AG08396 (cell line): ENCODE measurements around the gene TRIM17.
"Not testable (repeated sequence)": the region's sequence is repeated elsewhere in the genome, so short reads cannot be mapped to it uniquely, and the experiment has no call there.

Experiments
- DNase-seq: peaks from one replicate; pipeline ENCODE4 v3.0.0; 2012; ENCODE audit warnings: low spot score, mixed read lengths

TRIM17 gene

GRCh38 chr1:228448372-228448771 lies 31.7 kb upstream of the TRIM17 start:
- no peak for DNase-seq

DNA sequence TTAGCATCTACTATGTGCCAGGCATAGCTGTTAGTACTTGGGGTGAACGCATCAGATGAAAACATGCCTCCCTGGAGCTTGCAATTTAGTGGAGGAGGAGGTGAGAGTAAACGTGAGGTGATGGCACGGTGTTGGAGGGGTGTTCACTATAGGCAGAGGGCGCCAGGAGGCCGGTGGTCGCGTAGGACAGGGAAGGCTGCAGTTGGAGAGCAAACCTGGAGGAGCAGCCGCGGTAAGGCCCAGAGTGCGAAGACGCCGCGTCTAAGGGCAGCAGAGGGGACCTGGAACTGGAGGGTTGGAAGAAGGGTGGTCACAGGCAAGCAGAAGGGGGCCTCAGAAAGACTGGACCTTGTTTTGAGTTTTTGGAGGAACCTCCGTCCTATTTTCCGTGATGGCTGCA lies 30.2 kb upstream of the TRIM17 start:
- DNase-seq = no peak

DNA sequence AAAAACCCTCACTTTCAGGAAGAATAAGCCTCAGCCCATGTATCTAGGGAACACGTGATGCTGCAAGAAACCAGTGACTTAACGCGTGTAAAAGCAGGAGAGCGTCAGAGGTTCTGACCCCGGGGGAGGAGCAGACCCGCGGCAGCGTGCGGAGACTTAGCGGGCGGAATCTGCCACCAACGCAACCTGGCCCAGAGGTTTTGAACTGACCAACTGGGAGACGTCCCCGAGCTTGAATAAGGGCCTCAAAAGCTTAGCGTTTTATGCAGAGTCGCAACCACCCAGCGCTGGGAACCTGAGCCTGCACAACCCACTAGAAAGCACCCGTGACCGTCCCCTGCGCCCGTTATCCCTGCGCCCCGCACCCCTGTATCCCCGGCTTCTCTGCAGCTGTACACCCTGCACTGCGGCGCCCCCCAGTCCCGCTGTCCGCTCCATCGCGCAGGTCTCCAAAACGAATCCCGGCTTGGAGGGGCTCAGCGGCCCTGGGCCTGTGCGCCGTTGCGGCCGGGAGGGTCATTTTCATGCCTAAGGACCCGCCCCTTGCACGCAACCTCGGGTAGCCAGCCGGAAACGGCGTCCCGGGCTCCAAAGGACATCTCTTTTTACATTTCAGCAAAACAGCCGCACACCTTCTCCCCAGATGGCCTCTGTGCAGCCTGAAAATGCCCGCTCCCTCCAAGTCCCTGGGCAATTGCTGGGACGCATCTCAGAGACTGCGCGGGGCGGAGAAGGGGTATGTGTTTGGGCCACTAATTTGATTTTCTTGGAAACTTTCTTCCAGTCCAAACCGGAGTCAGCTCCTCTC lies 29.4 kb upstream of the TRIM17 start:
- peak; percentile 70 for DNase-seq

- DNase-seq = no peak
Observed at GRCh38 chr1:228445490-228445842, 28.8 kb upstream of the TRIM17 start.

GRCh38 chr1:228443395-228443794 lies 26.7 kb upstream of the TRIM17 start:
- no peak for DNase-seq

GRCh38 chr1:228440761-228441500 lies 24.3 kb upstream of the TRIM17 start:
- no peak for DNase-seq

DNA sequence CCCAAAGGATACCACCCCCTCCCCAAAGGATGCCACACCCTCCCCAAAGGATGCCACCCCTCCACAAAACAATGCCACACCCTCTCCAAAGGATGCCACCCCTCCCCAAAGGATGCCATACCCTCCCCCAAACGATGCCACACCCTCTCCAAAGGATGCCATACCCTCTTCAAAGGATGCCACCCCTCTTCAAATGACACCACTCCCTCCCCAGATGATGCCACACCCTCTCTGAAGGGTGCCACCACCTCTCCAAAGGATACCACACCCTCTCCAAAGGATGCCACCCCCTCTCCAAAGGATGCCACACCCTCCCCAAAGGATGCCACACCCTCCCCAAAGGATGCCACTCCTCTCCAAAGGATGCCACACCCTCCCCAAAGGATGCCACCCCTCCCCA lies 21.6 kb upstream of the TRIM17 start:
- no peak for DNase-seq

DNA sequence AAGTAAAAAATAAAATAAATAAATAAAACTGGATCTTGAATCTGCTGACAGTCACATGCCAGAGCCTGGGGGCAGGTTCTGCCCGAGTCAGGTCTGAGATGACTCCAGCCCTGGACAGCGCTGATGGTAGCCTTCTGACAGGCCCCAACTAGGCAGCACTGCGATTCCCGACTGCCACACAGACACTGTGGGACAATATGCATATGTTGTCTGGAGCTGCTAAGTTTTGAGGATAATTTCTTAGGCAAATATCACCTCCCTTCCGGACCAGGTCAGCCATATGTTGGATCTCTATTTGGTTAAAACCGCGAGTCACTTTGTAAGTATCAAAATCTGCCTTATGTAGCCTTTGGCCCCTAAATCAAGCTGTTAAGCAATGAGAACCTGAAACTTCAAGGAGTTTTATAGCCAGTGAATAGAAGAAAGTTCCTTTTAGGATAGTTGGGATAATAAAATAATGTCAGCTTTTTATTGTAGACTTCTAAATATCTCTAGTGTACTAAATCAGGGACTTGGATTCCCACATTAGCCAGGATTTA lies 20.8 kb upstream of the TRIM17 start:
- DNase-seq = no peak

- DNase-seq = peak; percentile 43
Observed at GRCh38 chr1:228434689-228435088, 18.0 kb upstream of the TRIM17 start.

DNA sequence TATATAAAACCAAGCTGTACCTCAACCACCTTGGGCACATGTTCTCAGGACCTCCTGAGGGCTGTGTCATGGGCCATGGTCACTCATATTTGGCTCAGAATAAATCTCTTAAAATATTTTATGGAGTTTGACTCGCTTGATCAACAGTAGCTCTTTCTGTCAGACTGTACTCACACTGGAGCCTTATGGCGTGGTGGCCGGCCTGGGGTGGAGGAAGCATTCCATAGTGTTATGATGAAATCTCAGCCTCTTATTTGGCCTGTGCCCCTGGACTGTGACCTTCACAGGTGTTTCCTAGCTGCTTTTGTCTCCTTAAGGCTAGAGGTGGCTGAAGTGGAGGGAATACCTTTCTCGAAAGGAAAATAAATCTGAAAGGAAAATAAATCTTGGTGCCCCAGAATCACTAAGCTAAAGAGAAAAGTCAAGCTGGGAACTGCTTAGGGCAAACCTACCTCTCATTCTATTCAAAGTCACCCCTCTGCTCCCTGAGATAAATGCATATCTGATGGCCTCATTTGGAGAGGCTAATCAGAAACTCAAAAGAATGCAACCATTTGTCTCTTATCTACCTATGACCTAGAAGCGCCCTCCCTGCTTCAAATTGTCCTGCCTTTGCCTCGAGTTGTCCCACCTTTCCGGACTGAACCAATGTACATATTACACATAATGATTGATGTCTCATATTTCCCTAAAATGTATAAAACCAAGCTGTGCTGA lies 16.8 kb upstream of the TRIM17 start:
- DNase-seq = not testable (repeated sequence)

GRCh38 chr1:228430243-228430642 lies 13.6 kb upstream of the TRIM17 start:
- DNase-seq = no peak

DNA sequence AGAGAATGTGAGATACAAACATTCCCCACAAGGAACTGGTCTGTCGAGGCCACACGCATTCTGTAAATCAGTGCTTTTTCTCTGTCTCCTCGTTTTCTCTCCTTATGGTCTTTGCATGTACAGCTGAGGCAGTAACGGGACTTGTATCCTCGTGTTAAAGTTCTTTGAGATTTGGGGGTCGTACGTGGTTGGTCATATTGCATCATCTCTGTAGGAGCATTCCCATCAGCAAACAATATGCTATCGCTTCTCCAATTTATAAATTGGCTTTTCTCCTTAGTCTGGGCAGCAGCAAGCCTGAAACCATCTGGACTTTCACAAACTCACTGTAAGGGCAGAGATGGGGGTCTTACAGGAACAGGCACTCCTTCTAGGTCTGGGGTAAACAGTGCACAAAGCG lies 13.0 kb upstream of the TRIM17 start:
- DNase-seq = no peak

DNA sequence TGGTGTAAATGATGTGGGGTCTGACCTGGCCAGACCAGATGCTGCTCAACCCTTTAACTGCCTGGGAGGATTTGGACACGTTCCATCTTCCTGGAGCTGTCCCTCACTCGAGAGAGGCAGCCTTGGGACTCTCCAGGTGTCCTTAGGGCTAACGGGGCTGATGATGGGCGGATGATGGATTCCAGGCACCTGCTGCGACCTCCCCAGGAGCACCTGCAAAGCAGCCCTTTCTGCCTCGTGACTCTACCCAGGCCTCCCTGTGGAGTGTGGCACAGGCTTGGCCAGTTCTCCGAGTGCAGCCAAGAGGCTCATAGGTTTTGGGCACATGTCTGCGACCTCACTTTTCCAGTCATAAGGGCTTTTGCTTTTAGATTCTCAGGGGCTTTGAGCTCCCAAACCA lies 12.3 kb upstream of the TRIM17 start:
- no peak for DNase-seq

- DNase-seq = no peak
Observed at GRCh38 chr1:228428412-228428811, 11.8 kb upstream of the TRIM17 start.

DNA sequence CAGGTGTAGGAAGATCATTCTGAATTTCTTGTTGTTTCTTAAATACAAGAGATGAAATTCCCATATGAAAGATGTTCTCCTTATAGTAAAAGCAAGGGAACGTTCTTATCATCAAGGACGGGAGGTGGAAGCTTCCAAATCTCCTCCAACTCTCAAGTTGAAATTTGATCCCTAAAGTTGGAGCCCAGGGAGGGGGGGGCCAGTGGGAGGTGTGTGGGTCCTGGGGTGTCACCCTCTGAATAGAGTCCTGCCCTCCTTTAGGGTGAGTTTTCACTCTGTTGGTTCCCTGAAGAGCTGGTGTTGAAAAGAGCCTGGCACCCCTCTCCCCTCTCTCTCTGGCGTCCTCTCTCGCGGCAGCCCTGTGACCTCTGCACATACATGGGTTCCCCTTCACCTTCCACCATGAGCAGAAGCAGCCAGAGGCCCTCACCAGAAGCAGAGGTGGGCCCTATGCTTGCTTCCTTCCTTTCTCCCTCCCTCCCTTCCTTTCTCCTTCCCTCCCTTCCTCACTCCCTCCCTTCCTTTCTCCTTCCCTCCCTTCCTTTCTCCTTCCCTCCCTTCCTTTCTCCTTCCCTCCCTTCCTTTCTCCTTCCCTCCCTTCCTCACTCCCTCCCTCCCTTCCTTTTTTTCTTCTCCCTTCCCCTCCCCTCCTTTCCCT lies 10.0 kb upstream of the TRIM17 start:
- DNase-seq = no peak

DNA sequence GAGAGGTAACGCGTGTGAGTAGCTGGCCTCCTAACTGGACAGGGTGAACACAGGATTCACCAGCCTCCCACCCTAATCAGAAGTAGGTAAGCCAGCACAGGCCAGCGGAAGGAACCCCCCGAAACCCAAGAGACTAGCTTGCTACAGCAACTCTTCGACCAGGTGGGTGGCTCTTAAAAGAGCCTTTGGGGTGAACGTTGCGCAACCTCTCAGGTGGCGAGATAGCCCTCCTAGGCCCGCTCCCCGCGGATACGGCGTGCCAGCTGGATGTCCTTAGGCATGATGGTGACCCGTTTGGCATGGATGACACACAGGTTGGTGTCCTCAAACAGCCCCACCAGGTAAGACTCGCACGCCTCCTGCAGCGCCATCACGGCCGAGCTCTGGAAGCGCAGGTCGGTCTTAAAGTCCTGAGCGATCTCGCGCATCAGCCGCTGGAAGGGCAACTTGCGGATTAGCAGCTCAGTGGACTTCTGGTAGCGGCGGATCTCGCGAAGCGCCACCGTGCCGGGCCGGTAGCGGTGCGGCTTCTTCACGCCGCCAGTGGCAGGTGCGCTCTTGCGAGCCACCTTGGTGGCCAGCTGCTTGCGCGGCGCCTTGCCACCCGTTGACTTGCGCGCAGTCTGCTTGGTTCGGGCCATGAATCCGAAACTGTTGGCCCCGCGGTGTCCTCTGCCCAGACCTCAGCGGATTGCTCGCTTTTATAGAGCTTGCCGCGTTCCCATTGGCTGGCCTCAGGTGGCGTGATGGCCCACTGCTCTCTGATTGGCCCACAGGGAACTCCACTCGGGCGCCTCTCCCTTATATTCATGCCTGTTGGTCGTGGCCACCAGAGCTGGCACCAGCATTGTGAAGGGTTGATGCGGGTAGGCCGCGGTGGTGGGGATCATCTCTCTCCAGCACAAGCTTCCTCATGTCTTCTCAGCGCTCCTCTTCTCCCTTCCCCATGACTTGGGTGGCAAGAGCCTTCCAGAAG lies 8.3 kb upstream of the TRIM17 start:
- no peak for DNase-seq

GRCh38 chr1:228423404-228424053 lies 6.9 kb upstream of the TRIM17 start:
- DNase-seq = no peak

DNA sequence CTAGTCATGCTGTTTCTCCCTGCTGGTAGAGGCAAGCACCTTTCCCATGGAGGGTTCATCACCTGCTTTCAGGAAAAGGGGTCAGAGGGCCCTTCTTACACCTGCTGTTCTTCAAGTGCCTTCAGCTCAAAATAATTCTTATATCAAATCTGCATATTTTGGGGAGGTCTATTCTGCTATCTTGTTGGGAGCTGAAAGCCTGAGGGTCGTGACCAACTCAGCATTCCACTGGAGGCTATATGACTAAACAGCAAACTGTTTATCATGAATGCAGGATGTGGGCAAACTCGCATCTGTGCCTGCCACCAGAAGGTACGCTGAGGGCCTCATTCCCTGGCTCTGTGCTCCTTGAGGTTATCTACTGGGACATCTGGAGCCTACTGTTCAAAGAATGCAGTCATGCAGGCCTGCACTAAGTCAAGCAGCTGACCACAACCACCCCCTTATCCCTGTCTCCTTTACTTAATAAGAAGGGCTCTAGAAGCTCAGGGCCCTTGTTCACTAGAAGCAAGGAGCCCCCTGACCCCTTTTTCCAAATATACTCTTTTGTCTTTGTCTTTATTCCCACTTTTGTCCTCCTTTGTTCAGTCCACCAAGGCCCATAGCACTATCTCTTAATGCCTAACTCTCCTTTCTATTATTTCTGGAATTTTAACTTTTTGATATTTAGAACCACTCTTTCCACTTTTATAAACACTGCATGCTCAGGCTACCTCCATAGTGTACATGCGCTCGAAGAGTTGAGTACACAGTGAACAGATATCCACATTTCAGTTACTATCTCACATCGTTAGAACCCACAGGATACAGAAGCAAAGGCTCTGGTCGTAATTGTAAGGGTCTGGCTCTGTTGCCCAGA lies 4.5 kb upstream of the TRIM17 start:
- no peak for DNase-seq

- no peak for DNase-seq
Observed at GRCh38 chr1:228417483-228418203, 982 bp upstream of the TRIM17 start.
